Stomach (tissue), 4 donors: Measurements from ENCODE around the gene TBK1.

ENCODE experiments used
- EP300 ChIP-seq: sonication (generic); formaldehyde crosslinking; IDR thresholded peaks from one replicate; pipeline ENCODE4 v1.6.1; 2017; ENCODE audit warnings: antibody characterized with exemption
- POLR2AphosphoS5 ChIP-seq, 3 donors: sonication (generic); formaldehyde crosslinking; IDR thresholded peaks; one replicate each; pipeline ENCODE4 v1.6.1; 2016; ENCODE audit warnings: antibody characterized with exemption in 3 of 3
- TF ChIP-seq, protein P1 (sequence below), 7 experiments: fragments of 450-650 bp in 4 of 7; fragments of 200-600 bp in 3 of 7; sonication (generic) in 3 of 7; IDR thresholded peaks; one replicate each; pipeline ENCODE4 v1.5.1; 2016 to 2019; ENCODE audit warnings: antibody characterized with exemption in 7 of 7, control low read depth in 2 of 7, mild to moderate bottlenecking in 1 of 7

DNA sequence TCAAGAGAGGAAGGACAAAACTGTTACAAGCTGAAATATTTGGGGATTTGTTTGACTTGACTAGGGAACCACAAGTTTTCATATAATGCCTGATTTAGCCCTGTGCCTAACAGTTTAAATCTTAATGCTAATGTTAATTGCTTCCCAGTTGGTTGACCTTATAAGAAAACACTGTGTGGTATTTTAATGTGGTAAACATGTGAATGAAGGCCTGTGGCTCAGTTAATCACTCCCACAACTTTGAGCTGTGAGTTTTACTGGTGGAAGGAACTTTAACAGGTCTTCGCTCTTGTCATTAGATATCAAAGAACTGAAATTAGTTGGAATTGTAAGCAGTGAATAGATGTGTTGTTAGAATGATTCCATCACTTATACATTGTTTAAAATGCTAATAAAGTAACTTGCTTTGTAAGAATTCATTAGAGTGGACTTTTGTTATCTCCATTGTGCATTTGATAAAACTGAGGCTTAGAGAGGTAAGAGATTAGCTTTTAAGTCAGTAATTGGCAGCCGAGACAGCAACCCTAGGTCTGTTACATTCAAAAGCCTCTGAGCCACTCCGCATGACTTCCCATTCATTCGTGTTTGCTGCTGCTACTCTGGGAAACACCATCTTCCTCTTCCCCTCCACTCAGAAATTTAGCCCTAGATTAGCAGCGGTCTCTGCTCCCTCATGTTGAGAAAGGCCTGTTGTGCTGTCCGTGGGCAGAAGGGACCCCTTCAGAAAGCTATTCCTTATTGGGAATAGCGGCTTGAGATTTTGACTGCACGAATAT lies 1.0 kb upstream of the TBK1 start:
- TF ChIP-seq, protein P1, sequence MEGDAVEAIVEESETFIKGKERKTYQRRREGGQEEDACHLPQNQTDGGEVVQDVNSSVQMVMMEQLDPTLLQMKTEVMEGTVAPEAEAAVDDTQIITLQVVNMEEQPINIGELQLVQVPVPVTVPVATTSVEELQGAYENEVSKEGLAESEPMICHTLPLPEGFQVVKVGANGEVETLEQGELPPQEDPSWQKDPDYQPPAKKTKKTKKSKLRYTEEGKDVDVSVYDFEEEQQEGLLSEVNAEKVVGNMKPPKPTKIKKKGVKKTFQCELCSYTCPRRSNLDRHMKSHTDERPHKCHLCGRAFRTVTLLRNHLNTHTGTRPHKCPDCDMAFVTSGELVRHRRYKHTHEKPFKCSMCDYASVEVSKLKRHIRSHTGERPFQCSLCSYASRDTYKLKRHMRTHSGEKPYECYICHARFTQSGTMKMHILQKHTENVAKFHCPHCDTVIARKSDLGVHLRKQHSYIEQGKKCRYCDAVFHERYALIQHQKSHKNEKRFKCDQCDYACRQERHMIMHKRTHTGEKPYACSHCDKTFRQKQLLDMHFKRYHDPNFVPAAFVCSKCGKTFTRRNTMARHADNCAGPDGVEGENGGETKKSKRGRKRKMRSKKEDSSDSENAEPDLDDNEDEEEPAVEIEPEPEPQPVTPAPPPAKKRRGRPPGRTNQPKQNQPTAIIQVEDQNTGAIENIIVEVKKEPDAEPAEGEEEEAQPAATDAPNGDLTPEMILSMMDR (IDR thresholded peaks at IDR 0.05), result no peak
- no peak for TF ChIP-seq POLR2AphosphoS5 (IDR thresholded peaks at IDR 0.05)
- no peak for TF ChIP-seq EP300
